ENCODE results near the gene SPO11.

GRCh38 chr20:57323034-57323433, 6.6 kb upstream of the SPO11 start:
- TF ChIP-seq CTCF (IDR thresholded peaks at IDR 0.05 in 2 of 3, conservative IDR thresholded peaks at IDR 0.05 in 1 of 3; ENCODE audit: control insufficient read depth in 2 of 3, extremely low read depth in 1 of 3, insufficient read depth in 1 of 3, low read depth in 3 of 3, low read length in 3 of 3) (no peak), EZH2 (IDR thresholded peaks at IDR 0.05; ENCODE audit: borderline replicate concordance, control insufficient read depth, low read depth, low read length) (no peak), MYC (IDR thresholded peaks at IDR 0.05; ENCODE audit: insufficient read depth, insufficient read length, insufficient replicate concordance, low read length, severe bottlenecking) (no peak), NR2C2 (IDR thresholded peaks at IDR 0.05; ENCODE audit: borderline replicate concordance, control insufficient read depth, insufficient read length, low read depth) (no peak), SPI1 (IDR thresholded peaks at IDR 0.05; ENCODE audit: borderline replicate concordance, insufficient read depth, low read depth, low read length) (no peak), SUZ12 (IDR thresholded peaks at IDR 0.05; ENCODE audit: unreplicated experiment) (no peak), ETV6 (conservative IDR thresholded peaks at IDR 0.05 in 1 of 2, IDR thresholded peaks at IDR 0.05 in 1 of 2; ENCODE audit: borderline replicate concordance in 1 of 2, low read depth in 1 of 2) (no peak), POLR2A (IDR thresholded peaks at IDR 0.05; ENCODE audit: low read depth, low read length) (no peak), RFX5 (IDR thresholded peaks at IDR 0.05; ENCODE audit: low read depth, low read length) (no peak), SMC3 (IDR thresholded peaks at IDR 0.05; ENCODE audit: borderline replicate concordance, low read length) (no peak), ZBTB33 (IDR thresholded peaks at IDR 0.05) (no peak), YY1 (IDR thresholded peaks at IDR 0.05; ENCODE audit: low read depth, low read length) (no peak), MEF2A (IDR thresholded peaks at IDR 0.05; ENCODE audit: insufficient read depth, low read depth, low read length) (no peak)

All from GM12878 (cell line).